Heart left ventricle (tissue), 13 donors: Measurements from ENCODE around the gene KANK2.

ENCODE experiments used
- CTCF ChIP-seq, 12 donors: fragments of 200-600 bp; sonication (generic) in 4 of 12; IDR thresholded peaks; one replicate each; pipeline versions ENCODE4 v1.5.0 to v1.8.0; 2018 to 2022; ENCODE audit warnings: antibody characterized with exemption in 12 of 12, mild to moderate bottlenecking in 5 of 12
- POLR2A ChIP-seq, 2 donors: fragments of 450-650 bp; IDR thresholded peaks; one replicate each; pipeline ENCODE4 v1.6.1; 2017; ENCODE audit warnings: antibody characterized with exemption in 2 of 2, mild to moderate bottlenecking in 2 of 2, moderate library complexity in 2 of 2
- donor health status: ischemic (EF 13 %, LVEDD 7.1; RV severe dilation, severe dysfunction).
- donor health status: DM: no; HTN: yes; CAD: no.
- donor health status: DM: no; HTN: no; CAD: no.
- donor health status: ischemic (EF 25% LVEDD 6.9; RV normal size, moderate dysfunction).
- donor health status: ischemic (EF 25% LVEDD 5.7; RV mildly dilated, moderate dysfunction).
- donor health status: ischemic (EF 35%, LVEDD 5.7; RV mildly dilated, moderate dysfunction).
- donor health status: nonischemic (EF 11% LVEDD 7.7; RV severe dilation, severe dysfunction).
- donor health status: DM: yes; HTN: yes; CAD: no.
- donor health status: PGD.
- donor health status: ischemic (EF 29% LVEDD 5.4; RV normal size, mild dysfunction).
- donor health status: nonischemic (EF 23%, LVEDD 6.1; RV moderate dilation, normal function).

DNA sequence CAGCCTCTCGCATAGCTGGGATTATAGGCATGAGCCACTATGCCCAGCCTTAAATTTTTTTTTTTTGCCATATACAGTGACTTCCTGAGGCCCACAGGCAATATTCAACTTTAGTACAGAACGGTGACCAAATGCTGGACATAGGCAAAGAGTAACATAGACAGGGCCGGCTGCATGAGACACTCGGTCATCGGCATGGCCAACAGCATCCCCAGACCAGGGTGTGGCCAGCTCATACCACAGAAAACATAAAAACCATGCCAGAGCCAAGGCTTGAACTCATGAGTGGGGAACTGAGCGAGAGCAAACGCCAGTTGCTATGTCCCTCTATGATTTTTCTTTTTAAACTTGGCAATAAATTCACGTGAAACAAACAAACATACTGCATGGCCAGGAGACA, 17.0 kb downstream of the KANK2 start:
- TF ChIP-seq CTCF (IDR thresholded peaks at IDR 0.05) (no peak), POLR2A (IDR thresholded peaks at IDR 0.05) (no peak)
